K562 (cell line): Measurements from ENCODE around the gene PARD3. TPM values are rescaled to one million over a fixed set of nuclear protein-coding genes. Genes with fewer than 3 reads are reported as not detected.
A peak's percentile ranks its signal among the peaks of the same experiment; 100 is the strongest.

Experiments used
- ATAC-seq: fragments of 200-7000 bp; cut with Tn5 transposase; 3 replicates; pipeline ENCODE4 v1.9.1; 2020; ENCODE audit warnings: moderate library complexity
- BruUV-seq: library from RNA; stranded (reverse); fragments of 400-500 nt; replicated peaks from 2 replicates; lab custom pipeline; 2021; lab: Mats Ljungman, UMichigan
- CTCF ChIA-PET: fragments of 300-600 bp; formaldehyde crosslinking; extraction: SDS; loops from one replicate; lab custom pipeline; 2021; ENCODE audit warnings: low intra/inter-chr PET ratio; lab: Yijun Ruan, JAX
- POLR2A ChIA-PET: fragments of 300-600, 350-650 bp; sonication (Branson Sonifier 250); formaldehyde crosslinking; extraction: SDS; loops from one replicate; lab custom pipeline; 2021; ENCODE audit warnings: antibody characterized with exemption, inconsistent platforms; lab: Yijun Ruan, JAX
- DNase-seq, 4 experiments: peaks; one replicate each; pipeline versions ENCODE4 v3.0.0 to v3.0.0-alpha.2; 2011 to 2018; ENCODE audit warnings: low spot score in 3 of 4, mixed read lengths in 3 of 4; ENCODE audit errors: extremely low read depth in 1 of 4
- FAIRE-seq: peaks from 2 replicates; lab custom pipeline; 2011; peaks lifted over from hg19 to GRCh38; lab: Jason Lieb, UNC
- H2AFZ ChIP-seq: 2 replicates; pipeline ENCODE4 v1.6.0; 2011; ENCODE audit warnings: low read depth, low read length, control low read depth, inconsistent platforms
- H3K27ac ChIP-seq: fragments of 200-600 bp; 3 replicates; pipeline ENCODE4 v1.8.0; 2011; ENCODE audit warnings: low read depth, mild to moderate bottlenecking, control low read depth, inconsistent platforms, low read length, moderate library complexity, mixed read lengths; ENCODE audit errors: extremely low read depth
- H3K27me3 ChIP-seq, 2 experiments: fragments of 300-600 bp in 1 of 2; 2 replicates in 1 of 2; 3 replicates in 1 of 2; pipeline versions ENCODE4 v1.6.0 to v1.8.0; 2011; ENCODE audit warnings: inconsistent platforms in 2 of 2, low read length in 2 of 2, mild to moderate bottlenecking in 1 of 2, mixed read lengths in 1 of 2, moderate library complexity in 1 of 2; ENCODE audit not compliant: control insufficient read depth in 2 of 2, insufficient read depth in 2 of 2
- H3K36me3 ChIP-seq: fragments of 300-600 bp; 3 replicates; pipeline ENCODE4 v1.8.0; 2011; ENCODE audit warnings: mild to moderate bottlenecking, low read length, inconsistent platforms; ENCODE audit not compliant: control insufficient read depth, insufficient read depth
- H3K4me1 ChIP-seq, 2 experiments: fragments of 200-600 bp in 1 of 2; replicated peaks in 1 of 2; 2 replicates in 1 of 2; 3 replicates in 1 of 2; pipeline versions ENCODE4 v1.5.1 to v1.8.0; 2011; ENCODE audit warnings: inconsistent platforms in 2 of 2, low read length in 2 of 2, mild to moderate bottlenecking in 1 of 2, mixed read lengths in 1 of 2, moderate library complexity in 1 of 2; ENCODE audit not compliant: control insufficient read depth in 2 of 2, insufficient read depth in 2 of 2
- H3K4me2 ChIP-seq: 2 replicates; pipeline ENCODE4 v1.6.1; 2011; ENCODE audit warnings: low read length, control low read depth, inconsistent platforms, mixed read lengths; ENCODE audit not compliant: insufficient read depth
- H3K4me3 ChIP-seq: fragments of 200-600 bp; sonication (generic), shearing (Covaris generic); 2 replicates; pipeline ENCODE4 v1.5.1; 2016; ENCODE audit warnings: control low read depth, inconsistent platforms
- H3K79me2 ChIP-seq: fragments of 200-600 bp; 3 replicates; pipeline ENCODE4 v1.8.0; 2011; ENCODE audit warnings: low read length, inconsistent platforms; ENCODE audit not compliant: control insufficient read depth, insufficient read depth
- H3K9ac ChIP-seq, 2 experiments: 2 replicates each; pipeline versions ENCODE4 v1.6.0 to v1.6.1; 2011; ENCODE audit warnings: low read depth in 2 of 2, low read length in 2 of 2, control low read depth in 1 of 2, inconsistent platforms in 1 of 2, mild to moderate bottlenecking in 1 of 2, mixed read lengths in 1 of 2; ENCODE audit not compliant: insufficient read depth in 1 of 2
- H3K9me1 ChIP-seq: one replicate; pipeline ENCODE4 v1.6.0; 2011; ENCODE audit warnings: inconsistent platforms, mild to moderate bottlenecking, low read length, moderate library complexity; ENCODE audit not compliant: control insufficient read depth, insufficient read depth
- H3K9me3 ChIP-seq: replicated peaks from 2 replicates; pipeline ENCODE4 v1.5.1; 2011; ENCODE audit warnings: low read depth, low read length, inconsistent platforms; ENCODE audit not compliant: control insufficient read depth, insufficient read depth
- H4K20me1 ChIP-seq: replicated peaks from 2 replicates; pipeline ENCODE4 v1.6.1; 2011; ENCODE audit warnings: low read length, inconsistent platforms, mixed read lengths; ENCODE audit not compliant: control insufficient read depth, insufficient read depth
- CHD1 ChIP-seq: fragments of 200-600 bp; sonication (generic); IDR thresholded peaks from one replicate; pipeline ENCODE4 v1.6.1; 2012; ENCODE audit warnings: mild to moderate bottlenecking, moderate library complexity, low read length, inconsistent platforms
- DMBX1 ChIP-seq: fragments of 250-450 bp; sonication (Bioruptor Pico); IDR thresholded peaks from 2 replicates; pipeline ENCODE4 v1.8.0; 2022; ENCODE audit warnings: inconsistent platforms, mild to moderate bottlenecking, moderate library complexity, borderline replicate concordance
- FOSL1 ChIP-seq: fragments of 200-800 bp; sonication (Bioruptor generic); conservative IDR thresholded peaks from 2 replicates; pipeline ENCODE4 v1.6.1; 2016; ENCODE audit warnings: missing genetic modification characterization, missing compliant biosample characterization
- HBP1 ChIP-seq: fragments of 450-650 bp; formaldehyde crosslinking; IDR thresholded peaks from 2 replicates; pipeline ENCODE4 v1.4.0; 2022; ENCODE audit warnings: missing genetic modification characterization
- HDAC2 ChIP-seq: fragments of 450-650 bp; IDR thresholded peaks from 2 replicates; pipeline ENCODE4 v1.6.1; 2016; ENCODE audit warnings: mild to moderate bottlenecking
- IRF2 ChIP-seq: sonication (generic); formaldehyde crosslinking; IDR thresholded peaks from 2 replicates; pipeline ENCODE4 v1.8.1; 2022; ENCODE audit warnings: mild to moderate bottlenecking, missing genetic modification reagents
- JUND ChIP-seq, 2 experiments: IDR thresholded peaks; 2 replicates in 1 of 2; 3 replicates in 1 of 2; pipeline ENCODE4 v1.6.1; 2011; ENCODE audit warnings: borderline replicate concordance in 2 of 2, low read depth in 2 of 2, low read length in 2 of 2, improper control_type of control experiment in 1 of 2, missing biosample characterization in 1 of 2, missing genetic modification characterization in 1 of 2, missing genetic modification reagents in 1 of 2
- MEF2A ChIP-seq: IDR thresholded peaks from 2 replicates; pipeline ENCODE4 v1.6.1; 2011; ENCODE audit warnings: low read depth, mild to moderate bottlenecking, low read length, moderate library complexity; ENCODE audit not compliant: control insufficient read depth
- PRPF4 ChIP-seq: fragments of 200-400 bp; formaldehyde crosslinking; IDR thresholded peaks from one replicate; pipeline ENCODE4 v1.6.1; 2017; ENCODE audit warnings: low read length, low read depth, mild to moderate bottlenecking; ENCODE audit not compliant: insufficient read depth, poor library complexity, severe bottlenecking
- RBM34 ChIP-seq: fragments of 200-400 bp; formaldehyde crosslinking; IDR thresholded peaks from 2 replicates; pipeline ENCODE4 v1.6.1; 2018; ENCODE audit warnings: low read length, borderline replicate concordance; ENCODE audit not compliant: insufficient read depth
- SMARCB1 ChIP-seq: IDR thresholded peaks from 2 replicates; pipeline ENCODE4 v1.6.1; 2011; ENCODE audit warnings: improper control_type of control experiment, low read depth; ENCODE audit not compliant: insufficient read length
- SOX6 ChIP-seq: fragments of 450-650 bp; IDR thresholded peaks from 2 replicates; pipeline ENCODE4 v1.6.1; 2014; ENCODE audit warnings: mild to moderate bottlenecking
- YBX1 ChIP-seq: fragments of 450-650 bp; IDR thresholded peaks from 2 replicates; pipeline ENCODE4 v1.7.1; 2016; ENCODE audit warnings: mild to moderate bottlenecking
- ZBED1 ChIP-seq: IDR thresholded peaks from 2 replicates; pipeline ENCODE4 v1.6.1; 2014
- ZNF436 ChIP-seq: fragments of 250-450, 450-650 bp; sonication (Bioruptor Pico); formaldehyde crosslinking; IDR thresholded peaks from 2 replicates; pipeline ENCODE4 v1.7.0; 2020; ENCODE audit warnings: mild to moderate bottlenecking
- ZNF75A ChIP-seq: fragments of 450-650 bp; formaldehyde crosslinking; IDR thresholded peaks from 2 replicates; pipeline ENCODE4 v1.4.0; 2020; ENCODE audit warnings: mild to moderate bottlenecking
- WGBS: fragments of 100-300 bp; shearing (Covaris generic); methylation state at CpG from one replicate; pipeline ENCODE4 v1.1.6; 2016; ENCODE audit warnings: low coverage, mixed read lengths; ENCODE audit not compliant: insufficient coverage; ENCODE audit errors: missing lambda C conversion rate; 5-methylcytosine and 5-hydroxymethylcytosine counted together
- in situ Hi-C: fragments of 300-500 bp; cut with MboI; formaldehyde crosslinking; loops from 4 replicates; pipeline ENCODE4 v1.15.0; 2018; ENCODE audit warnings: inconsistent platforms, mixed read lengths
- intact Hi-C: fragments of 100-400 bp; cut with micrococcal nuclease; formaldehyde crosslinking; loops from 2 replicates; pipeline ENCODE4 v1.14.2; 2022
- polyA plus RNA-seq, 8 experiments: library from polyadenylated mRNA; depleted of rRNA in 4 of 8; stranded (reverse) in 5 of 8; unstranded in 3 of 8; fragments of >200 nt; fragmentation: Nextera tagmentation in 2 of 8; fragmentation: Illumina TruSeq in 1 of 8; extraction: Ambion mirVana in 2 of 8; extraction: Trizol in 1 of 8; gene quantifications; 2 replicates each; pipeline versions ENCODE4 v1.2.1 to v1.2.3, GENCODE V29; 2011 to 2014; ENCODE audit warnings: inconsistent platforms in 1 of 8, missing spikeins in 1 of 8
- total RNA-seq, 7 experiments: library from RNA; depleted of rRNA in 6 of 7; stranded (reverse); fragments of >200 nt in 6 of 7; fragmentation: Illumina TruSeq in 2 of 7; extraction: Trizol in 2 of 7; gene quantifications; 2 replicates each; pipeline versions ENCODE4 v1.2.1 to v1.2.3, GENCODE V29; 2011 to 2021; ENCODE audit warnings: low replicate concordance in 1 of 7
- TF ChIP-seq, protein P1 (sequence below): fragments of 450-650 bp; formaldehyde crosslinking; IDR thresholded peaks from 2 replicates; pipeline ENCODE4 v1.4.0; 2020; ENCODE audit warnings: mild to moderate bottlenecking, mixed read lengths
- TF ChIP-seq, protein P2 (sequence below): fragments of 450-650 bp; formaldehyde crosslinking; IDR thresholded peaks from 2 replicates; pipeline ENCODE4 v1.4.0; 2020; ENCODE audit warnings: mild to moderate bottlenecking, moderate library complexity

PARD3 gene
- total and polyA plus RNA-seq, 9 of the 15 experiments (the other 6 are each of a cell fraction or from before 2014, with no cell fraction given), result 2.7 to 11.7 (median 7.7) TPM

DNA sequence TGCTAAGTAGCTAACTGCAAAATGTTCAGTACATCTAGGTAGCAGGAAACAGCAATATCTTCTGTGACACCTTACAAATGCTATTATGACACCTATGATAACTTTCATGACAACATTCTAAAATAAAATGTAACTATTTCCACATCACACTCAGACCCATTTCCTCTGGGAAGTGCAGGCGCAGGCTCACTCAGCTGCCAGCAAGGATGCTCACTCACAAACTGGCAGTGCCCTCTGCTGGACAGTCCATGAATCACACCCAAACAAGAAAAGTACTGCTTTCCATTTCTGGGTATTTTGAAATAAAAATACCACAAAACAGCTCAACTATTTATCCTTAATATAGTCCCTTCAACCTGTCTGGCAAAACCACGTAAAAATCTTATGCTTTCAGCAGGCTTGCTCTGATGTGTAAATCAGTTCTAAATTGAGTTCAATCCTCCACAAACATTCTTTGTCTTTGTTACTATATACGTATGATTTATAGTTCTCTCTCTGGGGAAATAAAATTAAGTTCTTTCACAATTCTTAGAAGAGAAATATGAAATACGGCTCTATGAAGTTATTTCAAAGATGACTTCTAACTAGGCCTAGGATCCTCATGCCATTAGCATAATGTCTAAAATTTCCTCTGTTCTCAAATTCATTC lies 176.6 kb downstream of the PARD3 start:
- Histone ChIP-seq H3K36me3 (no peaks in the 10 kb centered on the region), H3K79me2 (no peaks in the 10 kb centered on the region), H3K9me3 (no peaks in the 10 kb centered on the region), H2AFZ (no peak overlapping the region), H3K9me1 (no peaks in the 10 kb centered on the region), H3K27me3 (0 out of 5 replicates have a peak, but pooled peaks cover 0 to 4% of the 10 kb centered on the region in 2 experiments), H4K20me1 (peaks cover 27% of the 10 kb centered on the region; the same call in 1 of the 2 replicates), H3K9ac (no peak overlapping the region), H3K4me2 (no peak overlapping the region), H3K27ac (no peak overlapping the region), H3K4me1 (no peaks in the 10 kb centered on the region), H3K4me3 (no peak overlapping the region)
- ChIA-PET POLR2A (interaction anchor here (1.9 kb wide), 1 partner anchor 10 kb away, joined by 4 read pairs; no protein-coding TSS in a partner anchor), CTCF (interaction anchor here (0.6 to 2.3 kb wide), 4 partner anchors 116 to 1308 kb away, joined by 3 to 12 read pairs (median 5); no protein-coding TSS in a partner anchor)
- no TSS peak for BruUV-seq
- DNase-seq, result peak; percentile 51 to 80 (median 68)
- in situ Hi-C loops (loop anchor here (10.0 to 25.0 kb wide), 2 partner anchors 801 to 1304 kb away; partner anchors contain the start of gene NRP1), intact Hi-C loops (loop anchor here (10.0 kb wide), 1 partner anchor 1444 kb away; no protein-coding TSS in a partner anchor)
- peak; percentile 88 for ATAC-seq
- FAIRE-seq, result peak; percentile 95
- 26% methylated on average over 4 of the region's 4 CpGs for WGBS
- TF ChIP-seq PRPF4 (no peak), ZNF75A (CRISPR knock-in tag) (no peak), HDAC2 (no peak), RBM34 (no peak), MEF2A (no peak), HBP1 (CRISPR knock-in tag) (no peak), IRF2 (CRISPR knock-in tag) (no peak), CHD1 (no peak), FOSL1 (no peak), DMBX1 (no peak), SOX6 (no peak), ZNF436 (no peak), YBX1 (no peak), JUND (IDR thresholded peaks at IDR 0.05; ENCODE audit: borderline replicate concordance, low read depth, low read length) (0 out of 2 replicates have a peak, but pooled peaks have one; percentile 30), JUND (tag; IDR thresholded peaks at IDR 0.05; ENCODE audit: borderline replicate concordance, low read depth, low read length) (no peak), ZBED1 (no peak), SMARCB1 (no peak)
- TF ChIP-seq, protein P1, sequence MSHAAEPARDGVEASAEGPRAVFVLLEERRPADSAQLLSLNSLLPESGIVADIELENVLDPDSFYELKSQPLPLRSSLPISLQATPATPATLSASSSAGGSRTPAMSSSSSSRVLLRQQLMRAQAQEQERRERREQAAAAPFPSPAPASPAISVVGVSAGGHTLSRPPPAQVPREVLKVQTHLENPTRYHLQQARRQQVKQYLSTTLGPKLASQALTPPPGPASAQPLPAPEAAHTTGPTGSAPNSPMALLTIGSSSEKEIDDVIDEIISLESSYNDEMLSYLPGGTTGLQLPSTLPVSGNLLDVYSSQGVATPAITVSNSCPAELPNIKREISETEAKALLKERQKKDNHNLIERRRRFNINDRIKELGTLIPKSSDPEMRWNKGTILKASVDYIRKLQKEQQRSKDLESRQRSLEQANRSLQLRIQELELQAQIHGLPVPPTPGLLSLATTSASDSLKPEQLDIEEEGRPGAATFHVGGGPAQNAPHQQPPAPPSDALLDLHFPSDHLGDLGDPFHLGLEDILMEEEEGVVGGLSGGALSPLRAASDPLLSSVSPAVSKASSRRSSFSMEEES (CRISPR knock-in tag), result no peak
- TF ChIP-seq, protein P2, sequence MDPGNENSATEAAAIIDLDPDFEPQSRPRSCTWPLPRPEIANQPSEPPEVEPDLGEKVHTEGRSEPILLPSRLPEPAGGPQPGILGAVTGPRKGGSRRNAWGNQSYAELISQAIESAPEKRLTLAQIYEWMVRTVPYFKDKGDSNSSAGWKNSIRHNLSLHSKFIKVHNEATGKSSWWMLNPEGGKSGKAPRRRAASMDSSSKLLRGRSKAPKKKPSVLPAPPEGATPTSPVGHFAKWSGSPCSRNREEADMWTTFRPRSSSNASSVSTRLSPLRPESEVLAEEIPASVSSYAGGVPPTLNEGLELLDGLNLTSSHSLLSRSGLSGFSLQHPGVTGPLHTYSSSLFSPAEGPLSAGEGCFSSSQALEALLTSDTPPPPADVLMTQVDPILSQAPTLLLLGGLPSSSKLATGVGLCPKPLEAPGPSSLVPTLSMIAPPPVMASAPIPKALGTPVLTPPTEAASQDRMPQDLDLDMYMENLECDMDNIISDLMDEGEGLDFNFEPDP (CRISPR knock-in tag), result no peak
